ENCODE results near the gene ALPG. TPM values are rescaled to one million over a fixed set of nuclear protein-coding genes. Genes with fewer than 3 reads are reported as not detected.
"Not testable (repeated sequence)": the region's sequence is repeated elsewhere in the genome, so short reads cannot be mapped to it uniquely, and the experiment has no call there.

The ALPG gene
- total and polyA plus RNA-seq, 9 of the 15 experiments (the other 6 are each of a cell fraction or from before 2014, with no cell fraction given): not detected

DNA sequence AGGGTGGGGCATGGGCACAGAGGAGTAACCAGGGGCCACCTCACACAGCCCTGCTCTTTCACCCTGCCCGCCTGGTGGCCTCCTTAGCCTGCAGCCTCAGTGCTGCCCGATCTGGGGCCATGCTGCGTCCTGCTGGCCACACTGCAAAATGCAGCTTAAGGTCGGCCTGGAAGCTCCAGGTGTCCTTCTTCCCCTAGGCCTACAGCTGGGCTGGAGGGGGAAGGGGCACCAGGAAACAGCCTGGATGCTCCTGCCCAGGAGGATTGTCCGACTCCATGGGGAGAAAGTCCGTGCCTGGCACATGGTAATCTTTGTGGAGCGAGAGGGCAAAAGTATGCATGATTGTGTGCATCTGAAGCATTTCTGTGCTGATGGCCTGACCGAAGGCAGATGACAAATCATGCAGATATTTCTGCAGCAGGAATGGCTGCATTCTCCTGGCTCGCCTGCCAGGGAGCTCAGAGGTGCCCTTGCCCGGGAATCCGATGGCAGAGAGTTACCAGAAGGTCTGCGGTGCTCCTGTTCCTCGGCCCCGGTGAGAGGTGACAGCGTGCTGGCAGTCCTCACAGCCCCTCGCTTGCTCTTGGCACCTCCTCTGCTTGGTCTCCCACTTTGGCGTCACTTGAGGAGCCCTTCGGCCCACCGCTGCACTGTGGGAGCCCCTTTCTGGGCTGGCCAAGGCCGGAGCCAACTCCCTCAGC lies 40.9 kb upstream of the ALPG start (continued):
- TF ChIP-seq, protein P1, sequence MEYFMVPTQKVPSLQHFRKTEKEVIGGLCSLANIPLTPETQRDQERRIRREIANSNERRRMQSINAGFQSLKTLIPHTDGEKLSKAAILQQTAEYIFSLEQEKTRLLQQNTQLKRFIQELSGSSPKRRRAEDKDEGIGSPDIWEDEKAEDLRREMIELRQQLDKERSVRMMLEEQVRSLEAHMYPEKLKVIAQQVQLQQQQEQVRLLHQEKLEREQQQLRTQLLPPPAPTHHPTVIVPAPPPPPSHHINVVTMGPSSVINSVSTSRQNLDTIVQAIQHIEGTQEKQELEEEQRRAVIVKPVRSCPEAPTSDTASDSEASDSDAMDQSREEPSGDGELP (CRISPR knock-in tag; IDR thresholded peaks at IDR 0.05; ENCODE audit: borderline replicate concordance): peak; percentile 28; the same call in 1 of the 2 replicates
- TF ChIP-seq GATA2 (CRISPR knock-in tag; IDR thresholded peaks at IDR 0.05): no peak
- no peak for TF ChIP-seq CC2D1A (IDR thresholded peaks at IDR 0.05)
- peak in 1 of 2 experiments; percentile 49; a peak in 2 of 4 replicates for TF ChIP-seq RAD21 (CRISPR knock-in tag; conservative IDR thresholded peaks at IDR 0.05 in 1 of 2, IDR thresholded peaks at IDR 0.05 in 1 of 2)
- TF ChIP-seq, protein P2, sequence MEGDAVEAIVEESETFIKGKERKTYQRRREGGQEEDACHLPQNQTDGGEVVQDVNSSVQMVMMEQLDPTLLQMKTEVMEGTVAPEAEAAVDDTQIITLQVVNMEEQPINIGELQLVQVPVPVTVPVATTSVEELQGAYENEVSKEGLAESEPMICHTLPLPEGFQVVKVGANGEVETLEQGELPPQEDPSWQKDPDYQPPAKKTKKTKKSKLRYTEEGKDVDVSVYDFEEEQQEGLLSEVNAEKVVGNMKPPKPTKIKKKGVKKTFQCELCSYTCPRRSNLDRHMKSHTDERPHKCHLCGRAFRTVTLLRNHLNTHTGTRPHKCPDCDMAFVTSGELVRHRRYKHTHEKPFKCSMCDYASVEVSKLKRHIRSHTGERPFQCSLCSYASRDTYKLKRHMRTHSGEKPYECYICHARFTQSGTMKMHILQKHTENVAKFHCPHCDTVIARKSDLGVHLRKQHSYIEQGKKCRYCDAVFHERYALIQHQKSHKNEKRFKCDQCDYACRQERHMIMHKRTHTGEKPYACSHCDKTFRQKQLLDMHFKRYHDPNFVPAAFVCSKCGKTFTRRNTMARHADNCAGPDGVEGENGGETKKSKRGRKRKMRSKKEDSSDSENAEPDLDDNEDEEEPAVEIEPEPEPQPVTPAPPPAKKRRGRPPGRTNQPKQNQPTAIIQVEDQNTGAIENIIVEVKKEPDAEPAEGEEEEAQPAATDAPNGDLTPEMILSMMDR (IDR thresholded peaks at IDR 0.05 in 2 of 3, conservative IDR thresholded peaks at IDR 0.05 in 1 of 3; ENCODE audit: insufficient read depth in 2 of 3, low read depth in 1 of 3, low read length in 3 of 3): peak; percentile 30 to 75 (median 51); a peak in 5 of 6 replicates

DNA sequence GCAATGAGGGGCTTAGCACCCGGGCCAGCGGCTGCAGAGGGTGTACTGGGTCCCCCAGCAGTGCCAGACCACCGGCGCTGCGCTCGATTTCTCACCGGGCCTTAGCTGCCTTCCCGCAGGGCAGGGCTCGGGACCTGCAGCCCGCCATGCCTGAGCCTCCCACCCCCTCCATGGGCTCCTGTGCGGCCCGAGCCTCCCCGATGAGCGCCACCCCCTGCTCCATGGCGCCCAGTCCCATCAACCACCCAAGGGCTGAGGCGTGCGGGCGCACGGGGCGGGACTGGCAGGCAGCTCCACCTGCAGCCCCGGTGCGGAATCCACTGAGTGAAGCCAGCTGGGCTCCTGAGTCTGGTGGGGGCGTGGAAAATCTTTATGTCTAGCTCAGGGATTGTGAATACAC lies 40.2 kb upstream of the ALPG start:
- H3K4me3 ChIP-seq; H3K4me1 ChIP-seq (replicated peaks in 1 of 2; ENCODE audit: control insufficient read depth in 2 of 2, insufficient read depth in 2 of 2, low read length in 2 of 2); H3K9me3 ChIP-seq (replicated peaks; ENCODE audit: control insufficient read depth, insufficient read depth, low read depth, low read length); H3K79me2 ChIP-seq (ENCODE audit: control insufficient read depth, insufficient read depth, low read length); H3K4me2 ChIP-seq (ENCODE audit: insufficient read depth, low read length); H3K27ac ChIP-seq (ENCODE audit: extremely low read depth, low read depth, low read length); H3K9me1 ChIP-seq (ENCODE audit: control insufficient read depth, insufficient read depth, low read length); H3K9ac ChIP-seq (ENCODE audit: insufficient read depth in 1 of 2, low read depth in 2 of 2, low read length in 2 of 2); H3K36me3 ChIP-seq (ENCODE audit: control insufficient read depth, insufficient read depth, low read length); BruUV-seq (replicated peaks); ATAC-seq; FAIRE-seq; H2AFZ ChIP-seq (ENCODE audit: low read depth, low read length); CTCF ChIA-PET (ENCODE audit: low intra/inter-chr PET ratio); DNase-seq (ENCODE audit: extremely low read depth in 1 of 4, low spot score in 3 of 4); H4K20me1 ChIP-seq (replicated peaks; ENCODE audit: control insufficient read depth, insufficient read depth, low read length); in situ Hi-C loops (cut with MboI): not testable (repeated sequence)
- POLR2A ChIA-PET: interaction anchor here (0.8 kb wide), 1 partner anchor 12 kb away, joined by 3 read pairs; no protein-coding TSS in a partner anchor
- peaks cover 0 to 13% of the 10 kb centered on the region in 2 experiments; a peak in 1 of 5 replicates for H3K27me3 ChIP-seq (ENCODE audit: control insufficient read depth in 2 of 2, insufficient read depth in 2 of 2, low read length in 2 of 2)
- 0% methylated on average over 2 of the region's 23 CpGs for WGBS (ENCODE audit: insufficient coverage, low coverage, missing lambda C conversion rate)
- intact Hi-C loops (cut with micrococcal nuclease): loop anchor here (5.0 kb wide), 1 partner anchor 76 kb away; no protein-coding TSS in a partner anchor
